HEK293T (cell line): ENCODE measurements around the gene RAB11FIP4.
A peak's percentile ranks its signal among the peaks of the same experiment; 100 is the strongest.

ENCODE experiments used
- CTCF ChIA-PET: fragments of 350-600 bp; formaldehyde crosslinking; extraction: SDS; loops from one replicate; lab custom pipeline; 2021; ENCODE audit warnings: antibody characterized with exemption, inconsistent platforms; lab: Yijun Ruan, JAX
- POLR2A ChIA-PET: fragments of 350-600 bp; formaldehyde crosslinking; extraction: SDS; loops from one replicate; lab custom pipeline; 2020; ENCODE audit warnings: antibody characterized with exemption, inconsistent platforms; lab: Yijun Ruan, JAX
- DNase-seq: peaks from one replicate; pipeline ENCODE4 v3.0.0; 2012; ENCODE audit warnings: mixed read lengths; ENCODE audit errors: extremely low spot score
- ARNT ChIP-seq: fragments of 450-650 bp; IDR thresholded peaks from 2 replicates; pipeline ENCODE4 v1.6.1; 2017; ENCODE audit warnings: mild to moderate bottlenecking
- BHLHE40 ChIP-seq: fragments of 450-650 bp; IDR thresholded peaks from 2 replicates; pipeline ENCODE4 v1.6.1; 2016; ENCODE audit warnings: mild to moderate bottlenecking, moderate library complexity, borderline replicate concordance
- CTBP1 ChIP-seq: fragments of 450-650 bp; IDR thresholded peaks from 2 replicates; pipeline ENCODE4 v1.6.1; 2016; ENCODE audit warnings: borderline replicate concordance
- ELF4 ChIP-seq: fragments of 450-650 bp; IDR thresholded peaks from 2 replicates; pipeline ENCODE4 v1.6.1; 2017; ENCODE audit warnings: antibody characterized with exemption
- FOXA1 ChIP-seq: fragments of 450-650 bp; IDR thresholded peaks from 2 replicates; pipeline ENCODE4 v1.6.1; 2016; ENCODE audit warnings: mild to moderate bottlenecking
- FOXK2 ChIP-seq: fragments of 450-650 bp; IDR thresholded peaks from 2 replicates; pipeline ENCODE4 v1.6.1; 2016; ENCODE audit warnings: mild to moderate bottlenecking
- FOXM1 ChIP-seq: fragments of 450-650 bp; IDR thresholded peaks from 2 replicates; pipeline ENCODE4 v1.6.1; 2017; ENCODE audit warnings: mild to moderate bottlenecking, borderline replicate concordance
- HDGF ChIP-seq: fragments of 450-650 bp; IDR thresholded peaks from 2 replicates; pipeline ENCODE4 v1.6.1; 2017; ENCODE audit warnings: antibody characterized with exemption, borderline replicate concordance
- L3MBTL2 ChIP-seq: fragments of 450-650 bp; conservative IDR thresholded peaks from 2 replicates; pipeline ENCODE4 v1.6.1; 2016; ENCODE audit warnings: mild to moderate bottlenecking
- LEF1 ChIP-seq: fragments of 450-650 bp; IDR thresholded peaks from 2 replicates; pipeline ENCODE4 v1.6.1; 2017; ENCODE audit warnings: mild to moderate bottlenecking, borderline replicate concordance
- NFRKB ChIP-seq: fragments of 450-650 bp; IDR thresholded peaks from 2 replicates; pipeline ENCODE4 v1.6.1; 2016; ENCODE audit warnings: mild to moderate bottlenecking, moderate library complexity
- PKNOX1 ChIP-seq: fragments of 450-650 bp; IDR thresholded peaks from 2 replicates; pipeline ENCODE4 v1.6.1; 2016
- SP1 ChIP-seq: fragments of 450-650 bp; IDR thresholded peaks from 2 replicates; pipeline ENCODE4 v1.6.1; 2017
- SUZ12 ChIP-seq: fragments of 450-650 bp; IDR thresholded peaks from 2 replicates; pipeline ENCODE4 v1.6.1; 2016; ENCODE audit warnings: mild to moderate bottlenecking
- TARDBP ChIP-seq: fragments of 450-650 bp; IDR thresholded peaks from 2 replicates; pipeline ENCODE4 v1.6.1; 2016
- ZNF384 ChIP-seq: fragments of 450-650 bp; IDR thresholded peaks from 2 replicates; pipeline ENCODE4 v1.6.1; 2016

Gene RAB11FIP4

GRCh38 chr17:31492206-31492605 is 100.7 kb downstream of the RAB11FIP4 start:
- ChIA-PET CTCF (interaction anchor here (1.2 kb wide), 1 partner anchor 55 kb away, joined by 3 read pairs; no protein-coding TSS in a partner anchor), POLR2A (no interaction called here)
- no peak for DNase-seq
- TF ChIP-seq L3MBTL2 = no peak
- TF ChIP-seq NFRKB = no peak
- TF ChIP-seq SP1 = no peak
- TF ChIP-seq ZNF384 = no peak
- no peak for TF ChIP-seq LEF1
- TF ChIP-seq ARNT = no peak
- no peak for TF ChIP-seq SUZ12
- no peak for TF ChIP-seq BHLHE40
- no peak for TF ChIP-seq ELF4
- TF ChIP-seq TARDBP = no peak
- no peak for TF ChIP-seq PKNOX1
- no peak for TF ChIP-seq FOXM1
- no peak for TF ChIP-seq HDGF
- no peak for TF ChIP-seq CTBP1
- no peak for TF ChIP-seq FOXA1
- no peak for TF ChIP-seq FOXK2

- no peak for DNase-seq
- CTCF ChIA-PET = interaction anchor here (1.2 kb wide), 1 partner anchor 56 kb away, joined by 3 read pairs; no protein-coding TSS in a partner anchor
- POLR2A ChIA-PET = no interaction called here
- TF ChIP-seq FOXA1 = no peak
- no peak for TF ChIP-seq SP1
- no peak for TF ChIP-seq ARNT
- TF ChIP-seq FOXK2 = no peak
- TF ChIP-seq BHLHE40 = no peak
- no peak for TF ChIP-seq LEF1
- TF ChIP-seq NFRKB = no peak
- no peak for TF ChIP-seq CTBP1
These were observed 101.6 kb downstream of the RAB11FIP4 start for GRCh38 chr17:31492880-31493655.

GRCh38 chr17:31493656-31494155 is 102.2 kb downstream of the RAB11FIP4 start:
- ChIA-PET CTCF (interaction anchor here (1.2 kb wide), 1 partner anchor 57 kb away, joined by 3 read pairs; no protein-coding TSS in a partner anchor), POLR2A (no interaction called here)
- TF ChIP-seq SUZ12 (no peak), HDGF (no peak), NFRKB (no peak), ELF4 (no peak), ARNT (no peak), BHLHE40 (no peak), LEF1 (no peak), PKNOX1 (no peak), TARDBP (no peak), L3MBTL2 (no peak), FOXA1 (no peak), CTBP1 (no peak)
- no peak for DNase-seq

- ChIA-PET POLR2A (no interaction called here), CTCF (no interaction called here)
- no peak for DNase-seq
- no peak for TF ChIP-seq PKNOX1
- TF ChIP-seq NFRKB = no peak
- no peak for TF ChIP-seq CTBP1
- TF ChIP-seq ARNT = no peak
- no peak for TF ChIP-seq TARDBP
- TF ChIP-seq FOXA1 = no peak
- TF ChIP-seq BHLHE40 = no peak
- TF ChIP-seq ZNF384 = no peak
- TF ChIP-seq SP1 = no peak
- TF ChIP-seq FOXM1 = no peak
- no peak for TF ChIP-seq LEF1
- no peak for TF ChIP-seq L3MBTL2
These were observed 103.0 kb downstream of the RAB11FIP4 start for GRCh38 chr17:31494259-31495021.

- DNase-seq = no peak
- TF ChIP-seq NFRKB (no peak), ZNF384 (peak; percentile 46), SUZ12 (no peak)
- CTCF ChIA-PET = no interaction called here
- POLR2A ChIA-PET = no interaction called here
These were observed 103.8 kb downstream of the RAB11FIP4 start for GRCh38 chr17:31495022-31495885.
